Colonic mucosa (tissue), 4 donors: ENCODE results near the gene UBQLN1. TPM values are rescaled to one million over a fixed set of nuclear protein-coding genes. Genes with fewer than 3 reads are reported as not detected.

ENCODE experiments used
- DNase-seq: peaks from one replicate; pipeline ENCODE4 v3.0.0-alpha.2; 2020
- H3K27ac ChIP-seq: fragments of 200-600 bp; one replicate; pipeline ENCODE4 v1.8.0; 2021
- H3K27me3 ChIP-seq: fragments of 200-600 bp; one replicate; pipeline ENCODE4 v1.8.0; 2021
- H3K36me3 ChIP-seq: fragments of 200-600 bp; one replicate; pipeline ENCODE4 v1.8.0; 2021
- H3K4me1 ChIP-seq: fragments of 200-600 bp; one replicate; pipeline ENCODE4 v1.8.0; 2021; ENCODE audit warnings: mild to moderate bottlenecking
- H3K4me3 ChIP-seq: fragments of 200-600 bp; one replicate; pipeline ENCODE4 v1.8.0; 2021
- H3K9ac ChIP-seq, 2 donors: one replicate each; pipeline ENCODE4 v1.7.0; 2013; ENCODE audit warnings: control low read depth in 2 of 2, low read depth in 2 of 2, low read length in 2 of 2
- H3K9me3 ChIP-seq: fragments of 200-600 bp; one replicate; pipeline ENCODE4 v1.8.0; 2021
- CTCF ChIP-seq: fragments of 200-600 bp; IDR thresholded peaks from one replicate; pipeline ENCODE4 v1.8.0; 2022; ENCODE audit warnings: antibody characterized with exemption, mild to moderate bottlenecking
- intact Hi-C: fragments of 100-400 bp; cut with DNase I; formaldehyde crosslinking; loops from one replicate; pipeline ENCODE4 v1.14.1; 2022
- total RNA-seq, 2 donors: library from RNA; stranded (reverse); fragmentation: NEBNext Ultra II Directional in 1 of 2; extraction: Animal tissue kit (Norgen Biotek cat#: 25700) in 1 of 2; gene quantifications; one replicate each; pipeline ENCODE4 v1.2.1, GENCODE V29; 2021
- donor health status: healthy.
- donor health status: DM: no; HTN: no; CAD: no.
- donor health status: DM: no; HTN: no; CAD: no.

UBQLN1 gene
- total RNA-seq, 2 donors from 2014 or later: 87.3 to 101 TPM

- no peak overlapping the region for H3K9ac ChIP-seq
- DNase-seq: no peak
- no peaks in the 10 kb centered on the region for H3K27me3 ChIP-seq
- no peak overlapping the region for H3K4me3 ChIP-seq
- no peaks in the 10 kb centered on the region for H3K9me3 ChIP-seq
- H3K36me3 ChIP-seq: no peaks in the 10 kb centered on the region
- intact Hi-C loops: no loop called here
- H3K4me1 ChIP-seq: no peaks in the 10 kb centered on the region
- no peak overlapping the region for H3K27ac ChIP-seq
- TF ChIP-seq CTCF: no peak
Observed at GRCh38 chr9:83669067-83669466, 38.7 kb downstream of the UBQLN1 start.

GRCh38 chr9:83665580-83666200 is 42.1 kb downstream of the UBQLN1 start:
- peaks cover 14% of the 10 kb centered on the region for H3K36me3 ChIP-seq
- no peak for TF ChIP-seq CTCF
- H3K27ac ChIP-seq: no peak overlapping the region
- no peak overlapping the region for H3K9ac ChIP-seq
- H3K9me3 ChIP-seq: no peaks in the 10 kb centered on the region
- no peaks in the 10 kb centered on the region for H3K27me3 ChIP-seq
- no peak overlapping the region for H3K4me3 ChIP-seq
- no peaks in the 10 kb centered on the region for H3K4me1 ChIP-seq
- DNase-seq: no peak
- intact Hi-C loops: no loop called here

GRCh38 chr9:83662933-83663332 is 44.8 kb downstream of the UBQLN1 start:
- no peak for TF ChIP-seq CTCF
- intact Hi-C loops: no loop called here
- H3K4me1 ChIP-seq: no peaks in the 10 kb centered on the region
- H3K9me3 ChIP-seq: no peaks in the 10 kb centered on the region
- H3K27ac ChIP-seq: no peak overlapping the region
- H3K36me3 ChIP-seq: peaks cover 14% of the 10 kb centered on the region
- H3K27me3 ChIP-seq: no peaks in the 10 kb centered on the region
- H3K9ac ChIP-seq: no peak overlapping the region
- H3K4me3 ChIP-seq: no peak overlapping the region
- DNase-seq: no peak

- no peak for TF ChIP-seq CTCF
- peaks cover 7% of the 10 kb centered on the region for H3K36me3 ChIP-seq
- intact Hi-C loops: no loop called here
Observed at GRCh38 chr9:83656952-83657351, 50.8 kb downstream of the UBQLN1 start.

GRCh38 chr9:83656032-83656680 is 51.6 kb downstream of the UBQLN1 start:
- intact Hi-C loops: no loop called here
- Histone ChIP-seq H3K36me3 (no peaks in the 10 kb centered on the region), H3K9me3 (no peaks in the 10 kb centered on the region), H3K4me1 (no peaks in the 10 kb centered on the region), H3K9ac (no peak overlapping the region), H3K4me3 (no peak overlapping the region), H3K27me3 (no peaks in the 10 kb centered on the region), H3K27ac (no peak overlapping the region)
- no peak for TF ChIP-seq CTCF
- DNase-seq: no peak

More at GRCh38 chr9:83656952-83657351, 50.8 kb downstream of the UBQLN1 start:
- Histone ChIP-seq H3K27me3 (no peaks in the 10 kb centered on the region), H3K9ac (no peak overlapping the region), H3K9me3 (no peaks in the 10 kb centered on the region), H3K4me3 (no peak overlapping the region), H3K27ac (no peak overlapping the region), H3K4me1 (no peaks in the 10 kb centered on the region)
- no peak for DNase-seq
